GM23338 (cell line): ENCODE measurements around the gene RNASE11. TPM values are rescaled to one million over a fixed set of nuclear protein-coding genes. Genes with fewer than 3 reads are reported as not detected.

Experiments used
- ATAC-seq: fragments of 200-7000 bp; cut with Tn5 transposase; 3 replicates; pipeline ENCODE4 v1.9.1; 2020
- DNase-seq: peaks from one replicate; pipeline ENCODE4 v3.0.0-alpha.2; 2015; ENCODE audit warnings: low spot score
- H2AFZ ChIP-seq: fragments of 200-600 bp; sonication (generic); 2 replicates; pipeline ENCODE4 v1.8.0; 2016; ENCODE audit warnings: antibody characterized with exemption, mild to moderate bottlenecking, moderate library complexity
- H3F3A ChIP-seq: fragments of 200-600 bp; sonication (generic); replicated peaks from 2 replicates; pipeline ENCODE4 v1.8.0; 2017; ENCODE audit warnings: antibody characterized with exemption, mixed run types, low read depth
- H3K27ac ChIP-seq: fragments of 200-600 bp; sonication (generic); 2 replicates; pipeline ENCODE4 v1.6.1; 2016; ENCODE audit warnings: low read depth
- H3K27me3 ChIP-seq: fragments of 200-600 bp; sonication (generic); 2 replicates; pipeline ENCODE4 v1.8.0; 2016; ENCODE audit warnings: mild to moderate bottlenecking, mixed run types, moderate library complexity; ENCODE audit not compliant: insufficient read depth
- H3K36me3 ChIP-seq: fragments of 200-600 bp; sonication (generic); 2 replicates; pipeline ENCODE4 v1.8.0; 2016; ENCODE audit warnings: mild to moderate bottlenecking; ENCODE audit not compliant: insufficient read depth
- H3K4me1 ChIP-seq: fragments of 200-600 bp; sonication (generic); 2 replicates; pipeline ENCODE4 v1.8.0; 2016; ENCODE audit warnings: mild to moderate bottlenecking, moderate library complexity; ENCODE audit not compliant: insufficient read depth
- H3K4me2 ChIP-seq: fragments of 200-600 bp; sonication (generic); 2 replicates; pipeline ENCODE4 v1.7.1; 2017; ENCODE audit warnings: mixed run types
- H3K4me3 ChIP-seq: fragments of 200-600 bp; sonication (generic); 2 replicates; pipeline ENCODE4 v1.6.1; 2016; ENCODE audit warnings: mixed run types
- H3K79me2 ChIP-seq: fragments of 200-600 bp; sonication (generic); replicated peaks from 2 replicates; pipeline ENCODE4 v1.8.0; 2017; ENCODE audit warnings: mild to moderate bottlenecking; ENCODE audit not compliant: insufficient read depth
- H3K9me2 ChIP-seq: fragments of 200-600 bp; sonication (generic); 2 replicates; pipeline ENCODE4 v1.8.0; 2017; ENCODE audit not compliant: insufficient read depth
- H4K20me1 ChIP-seq: fragments of 200-600 bp; sonication (generic); replicated peaks from 2 replicates; pipeline ENCODE4 v1.8.0; 2017; ENCODE audit warnings: mild to moderate bottlenecking; ENCODE audit not compliant: insufficient read depth
- H3K27ac Mint-ChIP-seq: 2 replicates; pipeline ENCODE4 v1.8.0; 2020; ENCODE audit warnings: inconsistent platforms, mild to moderate bottlenecking, moderate library complexity, mixed read lengths
- H3K27me3 Mint-ChIP-seq: 3 replicates; pipeline ENCODE4 v1.8.0; 2022; ENCODE audit warnings: low read depth, mild to moderate bottlenecking, moderate library complexity, mixed read lengths, inconsistent platforms; ENCODE audit not compliant: insufficient read depth, poor library complexity
- H3K36me3 Mint-ChIP-seq: 3 replicates; pipeline ENCODE4 v1.8.0; 2021; ENCODE audit warnings: low read depth, mild to moderate bottlenecking, inconsistent platforms, moderate library complexity, mixed read lengths
- H3K4me1 Mint-ChIP-seq: 3 replicates; pipeline ENCODE4 v1.8.0; 2020; ENCODE audit warnings: mild to moderate bottlenecking, inconsistent platforms, mixed read lengths
- H3K4me3 Mint-ChIP-seq: 3 replicates; pipeline ENCODE4 v1.8.0; 2021; ENCODE audit warnings: moderate library complexity, mild to moderate bottlenecking, inconsistent platforms, mixed read lengths
- H3K9me3 Mint-ChIP-seq: 3 replicates; pipeline ENCODE4 v1.8.0; 2020; ENCODE audit warnings: moderate library complexity, mild to moderate bottlenecking, inconsistent platforms, mixed read lengths
- CREB1 ChIP-seq: fragments of 250-450 bp; sonication (Bioruptor Pico); IDR thresholded peaks from 2 replicates; pipeline ENCODE4 v1.5.0; 2020; ENCODE audit warnings: low read depth, mild to moderate bottlenecking, moderate library complexity
- CTCF ChIP-seq, 2 experiments: fragments of 200-600 bp in 1 of 2; sonication (generic) in 1 of 2; conservative IDR thresholded peaks; 2 replicates each; pipeline versions ENCODE4 v1.5.1 to v1.6.1; 2016 to 2017; ENCODE audit warnings: antibody characterized with exemption in 2 of 2, low read depth in 2 of 2, mild to moderate bottlenecking in 2 of 2, moderate library complexity in 1 of 2
- ETS1 ChIP-seq: IDR thresholded peaks from 2 replicates; pipeline ENCODE4 v1.6.1; 2016; ENCODE audit warnings: antibody characterized with exemption
- EZH2 ChIP-seq: fragments of 200-600 bp; sonication (generic); IDR thresholded peaks from one replicate; pipeline ENCODE4 v1.8.0; 2017; ENCODE audit warnings: antibody characterized with exemption, mild to moderate bottlenecking, low read depth; ENCODE audit not compliant: unreplicated experiment
- EZH2phosphoT487 ChIP-seq: fragments of 200-600 bp; sonication (generic); IDR thresholded peaks from one replicate; pipeline ENCODE4 v1.8.1; 2018; ENCODE audit warnings: antibody characterized with exemption; ENCODE audit not compliant: unreplicated experiment
- JUNB ChIP-seq: IDR thresholded peaks from one replicate; pipeline ENCODE4 v1.6.1; 2016; ENCODE audit warnings: antibody characterized with exemption; ENCODE audit not compliant: unreplicated experiment
- NANOG ChIP-seq: IDR thresholded peaks from 2 replicates; pipeline ENCODE4 v1.6.1; 2016; ENCODE audit warnings: antibody characterized with exemption, borderline replicate concordance
- POLR2AphosphoS5 ChIP-seq: IDR thresholded peaks from 2 replicates; pipeline ENCODE4 v1.6.1; 2016; ENCODE audit warnings: antibody characterized with exemption, low read depth
- STAT1 ChIP-seq: IDR thresholded peaks from one replicate; pipeline ENCODE4 v1.6.1; 2016; ENCODE audit warnings: antibody characterized with exemption; ENCODE audit not compliant: unreplicated experiment
- ZNF114 ChIP-seq: fragments of 250-450 bp; sonication (Bioruptor Pico); IDR thresholded peaks from 2 replicates; pipeline ENCODE4 v1.5.0; 2020; ENCODE audit warnings: mild to moderate bottlenecking, moderate library complexity
- ZNF331 ChIP-seq: fragments of 250-450 bp; sonication (Bioruptor Pico); IDR thresholded peaks from 2 replicates; pipeline ENCODE4 v1.5.0; 2020; ENCODE audit warnings: low read depth, mild to moderate bottlenecking, moderate library complexity
- polyA plus RNA-seq: library from polyadenylated mRNA; unstranded; fragments of >200 nt; fragmentation: Nextera tagmentation; extraction: Ambion mirVana; gene quantifications from 2 replicates; pipeline ENCODE4 v1.2.1, GENCODE V29; 2016
- total RNA-seq: library from RNA; depleted of rRNA; stranded (reverse); fragments of >200 nt; shearing (Covaris generic); gene quantifications from 2 replicates; pipeline ENCODE4 v1.2.3, GENCODE V29; 2014
- TF ChIP-seq, protein P1 (sequence below): fragments of 250-450 bp; sonication (Bioruptor Pico); IDR thresholded peaks from 2 replicates; pipeline ENCODE4 v1.5.0; 2020; ENCODE audit warnings: mild to moderate bottlenecking, moderate library complexity
- TF ChIP-seq, protein P2 (sequence below): IDR thresholded peaks from one replicate; pipeline ENCODE4 v1.6.1; 2018; ENCODE audit warnings: antibody characterized with exemption; ENCODE audit not compliant: unreplicated experiment

Gene RNASE11
- total and polyA plus RNA-seq, 2 experiments from 2014 or later, result not detected

DNA sequence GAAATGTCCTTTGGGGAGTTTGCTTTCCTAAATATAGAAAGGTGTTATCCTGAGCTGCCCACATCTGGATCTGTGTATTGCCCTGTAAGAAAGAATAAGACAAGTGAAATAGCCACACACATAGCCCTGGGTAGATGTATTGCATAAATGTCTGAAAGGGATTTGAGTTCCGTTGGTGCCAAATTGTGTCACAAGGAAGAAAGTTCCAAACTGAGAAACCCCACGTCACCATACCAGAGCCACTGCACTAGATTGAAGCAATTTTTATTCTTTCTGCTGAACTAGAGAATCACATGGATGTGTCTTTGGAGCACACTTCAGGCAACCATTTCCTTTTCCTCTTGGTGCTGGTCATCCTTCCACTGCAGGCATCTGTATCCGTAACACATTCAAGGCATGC is 32.0 kb downstream of the RNASE11 start:
- peaks cover 13% of the 10 kb centered on the region for H3F3A ChIP-seq
- no peaks in the 10 kb centered on the region for H3K27me3 ChIP-seq
- ATAC-seq, result no peak
- no peaks in the 10 kb centered on the region for H3K36me3 Mint-ChIP-seq
- H3K27me3 Mint-ChIP-seq, result peaks cover 2% of the 10 kb centered on the region
- H3K4me3 ChIP-seq, result no peak overlapping the region
- no peak overlapping the region for H3K4me3 Mint-ChIP-seq
- H2AFZ ChIP-seq, result peak overlapping the region; percentile 49
- H3K79me2 ChIP-seq, result no peaks in the 10 kb centered on the region
- no peak overlapping the region for H3K27ac ChIP-seq
- H3K36me3 ChIP-seq, result no peaks in the 10 kb centered on the region
- DNase-seq, result peak; percentile 3
- H3K9me2 ChIP-seq, result 0 out of 2 replicates have a peak, but pooled peaks cover 4% of the 10 kb centered on the region
- TF ChIP-seq NANOG (no peak), JUNB (no peak), STAT1 (no peak), CTCF (conservative IDR thresholded peaks at IDR 0.05; ENCODE audit: low read depth in 2 of 2) (no peak), EZH2 (no peak), ZNF331 (CRISPR knock-in tag) (no peak), POLR2AphosphoS5 (no peak), ZNF114 (no peak), EZH2phosphoT487 (no peak), CREB1 (CRISPR knock-in tag) (no peak), ETS1 (no peak)
- TF ChIP-seq, protein P1, sequence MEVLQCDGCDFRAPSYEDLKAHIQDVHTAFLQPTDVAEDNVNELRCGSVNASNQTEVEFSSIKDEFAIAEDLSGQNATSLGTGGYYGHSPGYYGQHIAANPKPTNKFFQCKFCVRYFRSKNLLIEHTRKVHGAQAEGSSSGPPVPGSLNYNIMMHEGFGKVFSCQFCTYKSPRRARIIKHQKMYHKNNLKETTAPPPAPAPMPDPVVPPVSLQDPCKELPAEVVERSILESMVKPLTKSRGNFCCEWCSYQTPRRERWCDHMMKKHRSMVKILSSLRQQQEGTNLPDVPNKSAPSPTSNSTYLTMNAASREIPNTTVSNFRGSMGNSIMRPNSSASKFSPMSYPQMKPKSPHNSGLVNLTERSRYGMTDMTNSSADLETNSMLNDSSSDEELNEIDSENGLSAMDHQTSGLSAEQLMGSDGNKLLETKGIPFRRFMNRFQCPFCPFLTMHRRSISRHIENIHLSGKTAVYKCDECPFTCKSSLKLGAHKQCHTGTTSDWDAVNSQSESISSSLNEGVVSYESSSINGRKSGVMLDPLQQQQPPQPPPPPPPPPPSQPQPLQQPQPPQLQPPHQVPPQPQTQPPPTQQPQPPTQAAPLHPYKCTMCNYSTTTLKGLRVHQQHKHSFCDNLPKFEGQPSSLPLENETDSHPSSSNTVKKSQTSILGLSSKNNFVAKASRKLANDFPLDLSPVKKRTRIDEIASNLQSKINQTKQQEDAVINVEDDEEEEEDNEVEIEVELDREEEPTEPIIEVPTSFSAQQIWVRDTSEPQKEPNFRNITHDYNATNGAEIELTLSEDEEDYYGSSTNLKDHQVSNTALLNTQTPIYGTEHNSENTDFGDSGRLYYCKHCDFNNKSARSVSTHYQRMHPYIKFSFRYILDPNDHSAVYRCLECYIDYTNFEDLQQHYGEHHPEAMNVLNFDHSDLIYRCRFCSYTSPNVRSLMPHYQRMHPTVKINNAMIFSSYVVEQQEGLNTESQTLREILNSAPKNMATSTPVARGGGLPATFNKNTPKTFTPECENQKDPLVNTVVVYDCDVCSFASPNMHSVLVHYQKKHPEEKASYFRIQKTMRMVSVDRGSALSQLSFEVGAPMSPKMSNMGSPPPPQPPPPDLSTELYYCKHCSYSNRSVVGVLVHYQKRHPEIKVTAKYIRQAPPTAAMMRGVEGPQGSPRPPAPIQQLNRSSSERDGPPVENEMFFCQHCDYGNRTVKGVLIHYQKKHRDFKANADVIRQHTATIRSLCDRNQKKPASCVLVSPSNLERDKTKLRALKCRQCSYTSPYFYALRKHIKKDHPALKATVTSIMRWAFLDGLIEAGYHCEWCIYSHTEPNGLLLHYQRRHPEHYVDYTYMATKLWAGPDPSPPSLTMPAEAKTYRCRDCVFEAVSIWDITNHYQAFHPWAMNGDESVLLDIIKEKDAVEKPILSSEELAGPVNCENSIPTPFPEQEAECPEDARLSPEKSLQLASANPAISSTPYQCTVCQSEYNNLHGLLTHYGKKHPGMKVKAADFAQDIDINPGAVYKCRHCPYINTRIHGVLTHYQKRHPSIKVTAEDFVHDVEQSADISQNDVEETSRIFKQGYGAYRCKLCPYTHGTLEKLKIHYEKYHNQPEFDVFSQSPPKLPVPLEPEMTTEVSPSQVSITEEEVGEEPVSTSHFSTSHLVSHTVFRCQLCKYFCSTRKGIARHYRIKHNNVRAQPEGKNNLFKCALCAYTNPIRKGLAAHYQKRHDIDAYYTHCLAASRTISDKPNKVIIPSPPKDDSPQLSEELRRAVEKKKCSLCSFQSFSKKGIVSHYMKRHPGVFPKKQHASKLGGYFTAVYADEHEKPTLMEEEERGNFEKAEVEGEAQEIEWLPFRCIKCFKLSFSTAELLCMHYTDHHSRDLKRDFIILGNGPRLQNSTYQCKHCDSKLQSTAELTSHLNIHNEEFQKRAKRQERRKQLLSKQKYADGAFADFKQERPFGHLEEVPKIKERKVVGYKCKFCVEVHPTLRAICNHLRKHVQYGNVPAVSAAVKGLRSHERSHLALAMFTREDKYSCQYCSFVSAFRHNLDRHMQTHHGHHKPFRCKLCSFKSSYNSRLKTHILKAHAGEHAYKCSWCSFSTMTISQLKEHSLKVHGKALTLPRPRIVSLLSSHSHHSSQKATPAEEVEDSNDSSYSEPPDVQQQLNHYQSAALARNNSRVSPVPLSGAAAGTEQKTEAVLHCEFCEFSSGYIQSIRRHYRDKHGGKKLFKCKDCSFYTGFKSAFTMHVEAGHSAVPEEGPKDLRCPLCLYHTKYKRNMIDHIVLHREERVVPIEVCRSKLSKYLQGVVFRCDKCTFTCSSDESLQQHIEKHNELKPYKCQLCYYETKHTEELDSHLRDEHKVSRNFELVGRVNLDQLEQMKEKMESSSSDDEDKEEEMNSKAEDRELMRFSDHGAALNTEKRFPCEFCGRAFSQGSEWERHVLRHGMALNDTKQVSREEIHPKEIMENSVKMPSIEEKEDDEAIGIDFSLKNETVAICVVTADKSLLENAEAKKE (CRISPR knock-in tag), result no peak
- TF ChIP-seq, protein P2, sequence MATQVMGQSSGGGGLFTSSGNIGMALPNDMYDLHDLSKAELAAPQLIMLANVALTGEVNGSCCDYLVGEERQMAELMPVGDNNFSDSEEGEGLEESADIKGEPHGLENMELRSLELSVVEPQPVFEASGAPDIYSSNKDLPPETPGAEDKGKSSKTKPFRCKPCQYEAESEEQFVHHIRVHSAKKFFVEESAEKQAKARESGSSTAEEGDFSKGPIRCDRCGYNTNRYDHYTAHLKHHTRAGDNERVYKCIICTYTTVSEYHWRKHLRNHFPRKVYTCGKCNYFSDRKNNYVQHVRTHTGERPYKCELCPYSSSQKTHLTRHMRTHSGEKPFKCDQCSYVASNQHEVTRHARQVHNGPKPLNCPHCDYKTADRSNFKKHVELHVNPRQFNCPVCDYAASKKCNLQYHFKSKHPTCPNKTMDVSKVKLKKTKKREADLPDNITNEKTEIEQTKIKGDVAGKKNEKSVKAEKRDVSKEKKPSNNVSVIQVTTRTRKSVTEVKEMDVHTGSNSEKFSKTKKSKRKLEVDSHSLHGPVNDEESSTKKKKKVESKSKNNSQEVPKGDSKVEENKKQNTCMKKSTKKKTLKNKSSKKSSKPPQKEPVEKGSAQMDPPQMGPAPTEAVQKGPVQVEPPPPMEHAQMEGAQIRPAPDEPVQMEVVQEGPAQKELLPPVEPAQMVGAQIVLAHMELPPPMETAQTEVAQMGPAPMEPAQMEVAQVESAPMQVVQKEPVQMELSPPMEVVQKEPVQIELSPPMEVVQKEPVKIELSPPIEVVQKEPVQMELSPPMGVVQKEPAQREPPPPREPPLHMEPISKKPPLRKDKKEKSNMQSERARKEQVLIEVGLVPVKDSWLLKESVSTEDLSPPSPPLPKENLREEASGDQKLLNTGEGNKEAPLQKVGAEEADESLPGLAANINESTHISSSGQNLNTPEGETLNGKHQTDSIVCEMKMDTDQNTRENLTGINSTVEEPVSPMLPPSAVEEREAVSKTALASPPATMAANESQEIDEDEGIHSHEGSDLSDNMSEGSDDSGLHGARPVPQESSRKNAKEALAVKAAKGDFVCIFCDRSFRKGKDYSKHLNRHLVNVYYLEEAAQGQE, result no peak
- no peaks in the 10 kb centered on the region for H4K20me1 ChIP-seq
- H3K27ac Mint-ChIP-seq, result no peak overlapping the region
- H3K4me1 Mint-ChIP-seq, result peaks cover 36% of the 10 kb centered on the region
- H3K4me1 ChIP-seq, result peaks cover 45% of the 10 kb centered on the region
- no peaks in the 10 kb centered on the region for H3K9me3 Mint-ChIP-seq
- no peak overlapping the region for H3K4me2 ChIP-seq
